Measurements from ENCODE around the gene GALR3. TPM values are rescaled to one million over a fixed set of nuclear protein-coding genes. Genes with fewer than 3 reads are reported as not detected.

GALR3 gene, protein sequence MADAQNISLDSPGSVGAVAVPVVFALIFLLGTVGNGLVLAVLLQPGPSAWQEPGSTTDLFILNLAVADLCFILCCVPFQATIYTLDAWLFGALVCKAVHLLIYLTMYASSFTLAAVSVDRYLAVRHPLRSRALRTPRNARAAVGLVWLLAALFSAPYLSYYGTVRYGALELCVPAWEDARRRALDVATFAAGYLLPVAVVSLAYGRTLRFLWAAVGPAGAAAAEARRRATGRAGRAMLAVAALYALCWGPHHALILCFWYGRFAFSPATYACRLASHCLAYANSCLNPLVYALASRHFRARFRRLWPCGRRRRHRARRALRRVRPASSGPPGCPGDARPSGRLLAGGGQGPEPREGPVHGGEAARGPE
- total RNA-seq = not detected

DNA sequence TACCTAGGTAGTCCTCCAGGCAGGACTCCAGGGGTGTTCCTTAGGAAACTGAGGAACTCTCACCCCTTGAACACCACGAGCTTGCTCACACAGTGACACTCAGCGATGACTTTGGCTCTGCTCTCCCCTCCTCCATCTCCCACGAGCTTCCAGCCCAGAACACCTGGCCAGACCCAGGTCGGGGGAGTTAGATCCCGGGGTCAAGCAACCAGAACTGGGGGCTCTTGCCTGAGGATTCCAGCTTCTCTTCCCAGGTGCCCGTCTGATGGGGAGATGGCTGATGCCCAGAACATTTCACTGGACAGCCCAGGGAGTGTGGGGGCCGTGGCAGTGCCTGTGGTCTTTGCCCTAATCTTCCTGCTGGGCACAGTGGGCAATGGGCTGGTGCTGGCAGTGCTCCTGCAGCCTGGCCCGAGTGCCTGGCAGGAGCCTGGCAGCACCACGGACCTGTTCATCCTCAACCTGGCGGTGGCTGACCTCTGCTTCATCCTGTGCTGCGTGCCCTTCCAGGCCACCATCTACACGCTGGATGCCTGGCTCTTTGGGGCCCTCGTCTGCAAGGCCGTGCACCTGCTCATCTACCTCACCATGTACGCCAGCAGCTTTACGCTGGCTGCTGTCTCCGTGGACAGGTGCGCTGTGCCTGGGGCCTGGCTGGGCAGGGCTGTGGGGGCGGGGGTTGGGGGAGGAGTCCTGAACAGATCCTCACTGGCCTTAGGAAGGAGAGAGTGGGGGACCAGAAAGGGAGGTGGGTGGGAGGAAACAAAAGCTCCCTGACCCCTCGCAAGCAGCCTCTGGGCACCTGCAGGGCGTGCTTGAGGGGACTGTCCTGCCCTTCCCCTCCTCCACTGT lies at the start of gene GALR3:
GALR3 (plus strand) TSS at position 249 of the 852 bp plus-strand sequence; CDS start at position 274, 25 bp downstream.
- WGBS, 2 donors (ENCODE audit: low coverage in 1 of 2) = 51 to 83% methylated on average over 2 to 20 of the region's 21 CpGs
- in situ Hi-C loops (cut with MboI; ENCODE audit: low pct_ligation_motif_present in 1 of 4, low pct_unique_long_range_greater_than_20kb in 1 of 4, low sequenced_read_pairs in 3 of 4) (loop anchor here in 2 of 4 donors (10.0 to 25.0 kb wide), 2 partner anchors 139 to 141 kb away; partner anchors contain the start of genes C22orf23 (in 1 of the 2) and POLR2F (in 1 of the 2)), intact Hi-C loops (cut with DNase I; ENCODE audit: low total_unique reads) (no loop called here)
- Histone ChIP-seq H3K36me3 (no peaks in the 10 kb centered on the region), H3K27ac (no peak within 1 kb of the TSS), H3K4me1 (peaks cover 9 to 17% (median 12%) of the 10 kb centered on the region in 4 donors), H3K4me3 (no peak within 1 kb of the TSS), H3K27me3 (peaks cover 37% of the 10 kb centered on the region), H3K9me3 (no peaks in the 10 kb centered on the region)
- TF ChIP-seq POLR2AphosphoS5 (IDR thresholded peaks at IDR 0.05) (no peak), POLR2A (IDR thresholded peaks at IDR 0.05) (no peak), EP300 (IDR thresholded peaks at IDR 0.05; ENCODE audit: low read depth) (no peak)
- DNase-seq = no peak

DNA sequence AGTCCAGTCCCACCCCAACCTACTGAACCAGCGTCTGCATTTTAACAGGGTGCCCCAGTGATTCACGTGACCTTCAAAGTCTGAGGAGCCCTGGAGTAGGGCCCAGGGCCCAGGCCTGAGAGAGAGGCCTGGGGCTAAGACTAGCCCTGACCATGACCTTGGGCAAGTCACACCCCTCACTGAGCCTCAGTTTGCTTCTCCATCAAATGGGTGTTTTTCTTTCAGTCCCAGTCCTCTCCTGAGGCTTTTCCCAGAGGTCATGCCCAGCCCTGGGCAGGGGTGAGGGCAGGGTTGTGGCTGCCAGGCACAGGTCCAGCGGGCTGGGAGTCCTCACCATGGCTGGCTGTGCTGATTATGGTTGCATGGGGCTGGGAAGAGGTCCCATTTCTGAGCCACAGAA lies 48.5 kb upstream of the GALR3 start:
- intact Hi-C loops (cut with DNase I; ENCODE audit: low total_unique reads) = no loop called here
- H3K4me3 ChIP-seq = no peak overlapping the region
- H3K9me3 ChIP-seq = no peaks in the 10 kb centered on the region
- H3K27ac ChIP-seq = no peak overlapping the region
- DNase-seq = no peak
- TF ChIP-seq, protein P1, sequence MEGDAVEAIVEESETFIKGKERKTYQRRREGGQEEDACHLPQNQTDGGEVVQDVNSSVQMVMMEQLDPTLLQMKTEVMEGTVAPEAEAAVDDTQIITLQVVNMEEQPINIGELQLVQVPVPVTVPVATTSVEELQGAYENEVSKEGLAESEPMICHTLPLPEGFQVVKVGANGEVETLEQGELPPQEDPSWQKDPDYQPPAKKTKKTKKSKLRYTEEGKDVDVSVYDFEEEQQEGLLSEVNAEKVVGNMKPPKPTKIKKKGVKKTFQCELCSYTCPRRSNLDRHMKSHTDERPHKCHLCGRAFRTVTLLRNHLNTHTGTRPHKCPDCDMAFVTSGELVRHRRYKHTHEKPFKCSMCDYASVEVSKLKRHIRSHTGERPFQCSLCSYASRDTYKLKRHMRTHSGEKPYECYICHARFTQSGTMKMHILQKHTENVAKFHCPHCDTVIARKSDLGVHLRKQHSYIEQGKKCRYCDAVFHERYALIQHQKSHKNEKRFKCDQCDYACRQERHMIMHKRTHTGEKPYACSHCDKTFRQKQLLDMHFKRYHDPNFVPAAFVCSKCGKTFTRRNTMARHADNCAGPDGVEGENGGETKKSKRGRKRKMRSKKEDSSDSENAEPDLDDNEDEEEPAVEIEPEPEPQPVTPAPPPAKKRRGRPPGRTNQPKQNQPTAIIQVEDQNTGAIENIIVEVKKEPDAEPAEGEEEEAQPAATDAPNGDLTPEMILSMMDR (IDR thresholded peaks at IDR 0.05) = no peak
- TF ChIP-seq POLR2AphosphoS5 (IDR thresholded peaks at IDR 0.05) (no peak), POLR2A (IDR thresholded peaks at IDR 0.05) (no peak), EP300 (IDR thresholded peaks at IDR 0.05; ENCODE audit: low read depth) (no peak)
- in situ Hi-C loops (cut with MboI; ENCODE audit: low pct_ligation_motif_present in 1 of 4, low pct_unique_long_range_greater_than_20kb in 1 of 4, low sequenced_read_pairs in 3 of 4) = loop anchor here in 1 of 4 donors (25.0 kb wide), 1 partner anchor 87 kb away; the partner anchor contains the start of genes LGALS1, NOL12 and TRIOBP
- no peaks in the 10 kb centered on the region for H3K27me3 ChIP-seq
- 97% methylated on average over 3 of the region's 3 CpGs; no CpG with 5 or more reads in 1 of the 2 donors for WGBS, 2 donors (ENCODE audit: low coverage in 1 of 2)
- peaks cover 6 to 15% (median 11%) of the 10 kb centered on the region in 4 donors for H3K4me1 ChIP-seq
- H3K36me3 ChIP-seq = peaks cover 0 to 23% (median 11%) of the 10 kb centered on the region in 4 donors

DNA sequence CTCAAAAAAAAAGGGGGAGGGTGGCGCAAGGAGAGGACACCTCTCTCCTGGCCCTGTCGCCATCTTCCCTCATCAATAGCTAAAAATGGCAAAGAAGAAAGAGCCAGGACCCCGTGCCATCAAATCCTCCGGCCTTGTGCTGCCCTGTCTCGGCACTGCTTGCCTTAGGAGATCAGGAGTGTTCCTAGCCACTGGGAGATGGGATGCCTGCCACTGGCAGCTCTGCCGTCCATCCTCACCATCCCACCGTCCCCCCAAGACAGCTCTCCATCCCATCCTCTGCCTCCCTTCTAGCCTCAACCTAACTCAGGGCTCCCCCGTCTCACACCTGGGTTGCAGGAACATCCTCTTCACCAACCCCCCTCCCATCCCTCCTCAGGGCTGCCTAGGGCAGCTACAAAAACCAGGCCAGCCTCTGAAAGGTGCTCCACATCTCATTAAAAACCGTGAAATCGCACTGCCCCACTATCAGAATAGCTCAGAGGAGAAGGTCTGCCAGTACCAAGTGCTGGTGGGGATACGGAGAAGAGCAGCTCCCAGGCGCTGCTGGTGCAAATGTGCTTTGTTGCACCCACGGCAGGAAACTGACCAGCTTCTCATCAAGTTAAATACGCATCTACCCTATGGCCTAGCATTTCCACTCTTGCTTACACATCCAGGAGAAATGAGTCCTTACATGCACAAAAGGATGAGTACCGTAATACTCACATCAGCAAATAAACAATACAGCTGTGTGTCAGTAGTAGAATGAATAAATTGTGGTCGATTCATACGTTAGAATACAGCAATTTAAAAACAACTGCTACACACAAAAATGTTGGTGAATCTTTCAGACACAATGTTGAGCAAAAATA lies 47.2 kb upstream of the GALR3 start:
- no peak overlapping the region for H3K4me3 ChIP-seq
- no peaks in the 10 kb centered on the region for H3K9me3 ChIP-seq
- intact Hi-C loops (cut with DNase I; ENCODE audit: low total_unique reads) (no loop called here), in situ Hi-C loops (cut with MboI; ENCODE audit: low pct_ligation_motif_present in 1 of 4, low pct_unique_long_range_greater_than_20kb in 1 of 4, low sequenced_read_pairs in 3 of 4) (loop anchor here in 1 of 4 donors (25.0 kb wide), 1 partner anchor 89 kb away; the partner anchor contains the start of genes LGALS1, NOL12 and TRIOBP)
- H3K27me3 ChIP-seq = no peaks in the 10 kb centered on the region
- H3K4me1 ChIP-seq = peaks cover 6 to 15% (median 11%) of the 10 kb centered on the region in 4 donors
- TF ChIP-seq POLR2A (IDR thresholded peaks at IDR 0.05) (no peak), EP300 (IDR thresholded peaks at IDR 0.05; ENCODE audit: low read depth) (no peak), POLR2AphosphoS5 (IDR thresholded peaks at IDR 0.05) (no peak)
- TF ChIP-seq, protein P1 (IDR thresholded peaks at IDR 0.05) = no peak
- no peak for DNase-seq
- H3K36me3 ChIP-seq = peaks cover 0 to 20% (median 10%) of the 10 kb centered on the region in 4 donors
- H3K27ac ChIP-seq = peak overlapping the region in 3 of 4 donors; percentile 50 to 68 (median 52)
- WGBS, 2 donors (ENCODE audit: low coverage in 1 of 2) = 47 to 78% methylated on average over 4 to 17 of the region's 17 CpGs

DNA sequence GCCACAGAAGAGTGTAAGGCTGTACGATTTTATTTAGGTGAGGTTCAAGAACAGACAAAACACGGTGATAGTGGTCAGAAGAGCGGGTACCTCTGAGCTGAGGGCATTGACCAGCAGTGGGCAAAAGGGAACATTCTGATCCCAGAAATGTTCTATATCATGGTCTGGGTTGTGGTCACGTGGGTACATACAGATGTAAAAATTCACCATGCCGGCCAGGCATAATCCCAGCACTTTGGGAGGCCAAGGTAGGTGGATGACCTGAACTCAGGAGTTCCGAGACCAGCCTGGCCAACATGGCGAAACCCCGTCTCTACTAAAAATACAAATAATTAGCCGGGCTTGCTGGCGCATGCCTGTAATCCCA lies 46.6 kb upstream of the GALR3 start:
- no peaks in the 10 kb centered on the region for H3K27me3 ChIP-seq
- intact Hi-C loops (cut with DNase I; ENCODE audit: low total_unique reads) (no loop called here), in situ Hi-C loops (cut with MboI; ENCODE audit: low pct_ligation_motif_present in 1 of 4, low pct_unique_long_range_greater_than_20kb in 1 of 4, low sequenced_read_pairs in 3 of 4) (loop anchor here in 1 of 4 donors (25.0 kb wide), 1 partner anchor 89 kb away; the partner anchor contains the start of genes LGALS1, NOL12 and TRIOBP)
- no peak for DNase-seq
- H3K9me3 ChIP-seq = no peaks in the 10 kb centered on the region
- H3K36me3 ChIP-seq = peaks cover 0 to 17% (median 6%) of the 10 kb centered on the region in 4 donors
- no peak overlapping the region for H3K4me3 ChIP-seq
- H3K4me1 ChIP-seq = peaks cover 6 to 15% (median 11%) of the 10 kb centered on the region in 4 donors
- TF ChIP-seq POLR2AphosphoS5 (IDR thresholded peaks at IDR 0.05) = no peak
- TF ChIP-seq, protein P1 (IDR thresholded peaks at IDR 0.05) = no peak
- WGBS, 2 donors (ENCODE audit: low coverage in 1 of 2) = 62 to 74% methylated on average over 4 to 10 of the region's 10 CpGs
- H3K27ac ChIP-seq = peak overlapping the region; percentile 50 to 68 (median 58)

All from transverse colon (tissue), 4 donors.